HS-27A (cell line): ENCODE data around the gene WDHD1.
"Not testable (repeated sequence)": the region's sequence is repeated elsewhere in the genome, so short reads cannot be mapped to it uniquely, and the experiment has no call there.

Source experiments
- DNase-seq: peaks from one replicate; pipeline ENCODE4 v3.0.0-alpha.2; 2012; ENCODE audit warnings: low read depth, missing footprints

The WDHD1 gene

GRCh38 chr14:55045087-55045486, 18.2 kb upstream of the WDHD1 start:
- no peak for DNase-seq

GRCh38 chr14:55043528-55043927, 16.6 kb upstream of the WDHD1 start:
- DNase-seq: no peak

GRCh38 chr14:55038708-55039107, 11.8 kb upstream of the WDHD1 start:
- DNase-seq: no peak

- not testable (repeated sequence) for DNase-seq
Measured at GRCh38 chr14:55037995-55038394, 11.1 kb upstream of the WDHD1 start.

- DNase-seq: no peak
Measured at GRCh38 chr14:55031190-55031589, 4.3 kb upstream of the WDHD1 start.

- DNase-seq: no peak
Measured at GRCh38 chr14:55028476-55028875, 1.6 kb upstream of the WDHD1 start.

GRCh38 chr14:55028066-55028465, 1.2 kb upstream of the WDHD1 start:
- no peak for DNase-seq

GRCh38 chr14:55026441-55026792, 482 bp downstream of the WDHD1 start:
- DNase-seq: no peak

GRCh38 chr14:55025948-55026347, 951 bp downstream of the WDHD1 start:
- DNase-seq: no peak

GRCh38 chr14:55024365-55024764, 2.5 kb downstream of the WDHD1 start:
- not testable (repeated sequence) for DNase-seq

GRCh38 chr14:55019968-55020554, 6.8 kb downstream of the WDHD1 start:
- DNase-seq: no peak

GRCh38 chr14:55015006-55015405, 11.9 kb downstream of the WDHD1 start:
- DNase-seq: no peak

GRCh38 chr14:55005071-55005470, 21.8 kb downstream of the WDHD1 start:
- DNase-seq: no peak

- no peak for DNase-seq
Measured at GRCh38 chr14:55000381-55000780, 26.5 kb downstream of the WDHD1 start.

GRCh38 chr14:54985156-54985555, 41.7 kb downstream of the WDHD1 start:
- no peak for DNase-seq

- DNase-seq: no peak
Measured at GRCh38 chr14:54981698-54982097, 45.2 kb downstream of the WDHD1 start.

GRCh38 chr14:54979039-54979438, 47.9 kb downstream of the WDHD1 start:
- no peak for DNase-seq

GRCh38 chr14:54976316-54976715, 50.6 kb downstream of the WDHD1 start:
- peak; percentile 38 for DNase-seq

- DNase-seq: no peak
Measured at GRCh38 chr14:54975856-54976255, 51.0 kb downstream of the WDHD1 start.

GRCh38 chr14:54974788-54975414, 52.0 kb downstream of the WDHD1 start:
- no peak for DNase-seq

GRCh38 chr14:54967496-54967895, 59.4 kb downstream of the WDHD1 start:
- DNase-seq: no peak

- DNase-seq: no peak
Measured at GRCh38 chr14:54955143-54955542, 71.8 kb downstream of the WDHD1 start.

- not testable (repeated sequence) for DNase-seq
Measured at GRCh38 chr14:54953609-54954008, 73.3 kb downstream of the WDHD1 start.

- DNase-seq: not testable (repeated sequence)
Measured at GRCh38 chr14:54952803-54953202, 74.1 kb downstream of the WDHD1 start.
